HCT116 (cell line): Measurements from ENCODE around the gene EEPD1. TPM values are rescaled to one million over a fixed set of nuclear protein-coding genes. Genes with fewer than 3 reads are reported as not detected.

Source experiments
- ATAC-seq: fragments of 200-7000 bp; cut with Tn5 transposase; 2 replicates; pipeline ENCODE4 v1.9.1; 2020; ENCODE audit warnings: mild to moderate bottlenecking, moderate library complexity
- BruUV-seq: library from RNA; stranded (reverse); fragments of 400-500 nt; replicated peaks from 2 replicates; lab custom pipeline; 2021; lab: Mats Ljungman, UMichigan
- CTCF ChIA-PET: fragments of 300-600 bp; sonication (Branson Sonifier 250); formaldehyde crosslinking; loops from one replicate; lab custom pipeline; 2021; ENCODE audit warnings: antibody characterized with exemption; lab: Charles Lee
- POLR2A ChIA-PET: fragments of 300-600, 350-600 bp; sonication (Branson Sonifier 250); formaldehyde crosslinking; loops from one replicate; lab custom pipeline; 2021; ENCODE audit warnings: antibody characterized with exemption; lab: Charles Lee
- RAD21 ChIA-PET, 2 experiments: fragments of 300-600 bp; sonication (Branson Sonifier 250); formaldehyde crosslinking; loops; one replicate each; lab custom pipeline; 2023; ENCODE audit warnings: low total read pairs in 2 of 2; ENCODE audit not compliant: uncharacterized antibody in 2 of 2, unreplicated experiment in 2 of 2, low non-redundant PET in 1 of 2; lab: Charles Lee
- DNase-seq: peaks from one replicate; pipeline ENCODE4 v3.0.0-alpha.2; 2010; ENCODE audit warnings: low read depth, low spot score
- H2AFZ ChIP-seq: fragments of 200-600 bp; shearing (Covaris generic), sonication (generic); 2 replicates; pipeline ENCODE4 v1.6.1; 2017; ENCODE audit warnings: low read depth, mixed run types, mixed read lengths, antibody characterized with exemption, low read length; ENCODE audit not compliant: poor library complexity, severe bottlenecking
- H3K27ac ChIP-seq: 2 replicates; pipeline ENCODE4 v1.5.1; 2012; ENCODE audit warnings: low read depth, low read length
- H3K27me3 ChIP-seq: fragments of 200-600 bp; sonication (generic); 2 replicates; pipeline ENCODE4 v1.6.1; 2016; ENCODE audit warnings: mixed run types, low read length, mixed read lengths; ENCODE audit not compliant: insufficient read depth
- H3K36me3 ChIP-seq, 2 experiments: fragments of 200-500 bp in 1 of 2; fragments of 200-600 bp in 1 of 2; sonication (Bioruptor generic) in 1 of 2; sonication (generic) in 1 of 2; 2 replicates each; pipeline versions ENCODE4 v1.5.1 to v1.6.1; 2014 to 2016; ENCODE audit warnings: low read length in 2 of 2, inconsistent platforms in 1 of 2, mixed read lengths in 1 of 2, mixed run types in 1 of 2; ENCODE audit not compliant: insufficient read depth in 2 of 2, control insufficient read depth in 1 of 2
- H3K4me1 ChIP-seq, 2 experiments: fragments of 200-600 bp in 1 of 2; sonication (generic) in 1 of 2; 2 replicates each; pipeline versions ENCODE4 v1.5.1 to v1.6.1; 2012 to 2017; ENCODE audit warnings: low read length in 2 of 2, inconsistent platforms in 1 of 2, mild to moderate bottlenecking in 1 of 2, mixed read lengths in 1 of 2, mixed run types in 1 of 2, moderate library complexity in 1 of 2; ENCODE audit not compliant: insufficient read depth in 2 of 2, control insufficient read depth in 1 of 2
- H3K4me2 ChIP-seq: fragments of 200-600 bp; sonication (generic); 2 replicates; pipeline ENCODE4 v1.6.1; 2017; ENCODE audit warnings: mixed run types, low read length, mixed read lengths
- H3K4me3 ChIP-seq, 2 experiments: fragments of 200-600 bp in 1 of 2; sonication (generic) in 1 of 2; replicated peaks in 1 of 2; 2 replicates each; pipeline ENCODE4 v1.5.1; 2011 to 2016; ENCODE audit warnings: low read length in 2 of 2, control low read depth in 1 of 2, low read depth in 1 of 2, mild to moderate bottlenecking in 1 of 2, mixed read lengths in 1 of 2, mixed run types in 1 of 2
- H3K79me2 ChIP-seq: fragments of 200-600 bp; sonication (generic); 2 replicates; pipeline ENCODE4 v1.6.1; 2017; ENCODE audit warnings: mild to moderate bottlenecking, mixed run types, low read length, moderate library complexity, mixed read lengths; ENCODE audit not compliant: insufficient read depth
- H3K9ac ChIP-seq: fragments of 200-600 bp; sonication (generic); 2 replicates; pipeline ENCODE4 v1.6.1; 2016; ENCODE audit warnings: low read length, mixed read lengths
- H3K9me2 ChIP-seq: fragments of 200-600 bp; sonication (generic), shearing (Covaris generic); 2 replicates; pipeline ENCODE4 v1.6.1; 2017; ENCODE audit warnings: mixed run types, mild to moderate bottlenecking, moderate library complexity; ENCODE audit not compliant: insufficient read depth
- H3K9me3 ChIP-seq, 2 experiments: fragments of 200-500 bp in 1 of 2; fragments of 200-600 bp in 1 of 2; sonication (Bioruptor generic) in 1 of 2; sonication (generic) in 1 of 2; 2 replicates each; pipeline ENCODE4 v1.6.1; 2014 to 2017; ENCODE audit warnings: low read length in 2 of 2, mixed read lengths in 2 of 2, inconsistent platforms in 1 of 2, low read depth in 1 of 2, mild to moderate bottlenecking in 1 of 2, mixed run types in 1 of 2, moderate library complexity in 1 of 2; ENCODE audit not compliant: control insufficient read depth in 1 of 2, insufficient read depth in 1 of 2
- H4K20me1 ChIP-seq: fragments of 200-600 bp; sonication (generic), shearing (Covaris generic); 2 replicates; pipeline ENCODE4 v1.6.1; 2017; ENCODE audit warnings: mixed run types, mild to moderate bottlenecking, moderate library complexity; ENCODE audit not compliant: insufficient read depth
- EGR1 ChIP-seq: IDR thresholded peaks from 2 replicates; pipeline ENCODE4 v1.6.1; 2012; ENCODE audit warnings: low read depth
- EZH2 ChIP-seq: fragments of 200-600 bp; sonication (generic); IDR thresholded peaks from 2 replicates; pipeline ENCODE4 v1.6.1; 2017; ENCODE audit warnings: antibody characterized with exemption, mixed run types
- EZH2phosphoT487 ChIP-seq: fragments of 200-600 bp; IDR thresholded peaks from 2 replicates; pipeline ENCODE4 v1.6.1; 2018; ENCODE audit warnings: antibody characterized with exemption, borderline replicate concordance
- FOSL1 ChIP-seq: IDR thresholded peaks from 2 replicates; pipeline ENCODE4 v1.6.1; 2012; ENCODE audit warnings: low read depth
- POLR2A ChIP-seq: IDR thresholded peaks from 2 replicates; pipeline ENCODE4 v1.7.0; 2011; ENCODE audit warnings: borderline replicate concordance; ENCODE audit not compliant: insufficient read depth, insufficient read length; ENCODE audit errors: extremely low read depth
- POLR2AphosphoS5 ChIP-seq: IDR thresholded peaks from 2 replicates; pipeline ENCODE4 v1.6.1; 2011; ENCODE audit warnings: mild to moderate bottlenecking, low read depth, low read length, moderate library complexity
- RAD21 ChIP-seq: IDR thresholded peaks from 2 replicates; pipeline ENCODE4 v1.6.1; 2012; ENCODE audit warnings: low read depth, mild to moderate bottlenecking
- SIN3A ChIP-seq: IDR thresholded peaks from 2 replicates; pipeline ENCODE4 v1.6.1; 2012; ENCODE audit warnings: low read depth
- SP1 ChIP-seq: IDR thresholded peaks from 2 replicates; pipeline ENCODE4 v1.6.1; 2012; ENCODE audit warnings: low read depth
- SRF ChIP-seq: IDR thresholded peaks from 2 replicates; pipeline ENCODE4 v1.6.1; 2012; ENCODE audit warnings: low read depth
- TCF7L2 ChIP-seq: IDR thresholded peaks from 2 replicates; pipeline ENCODE4 v1.7.0; 2011; ENCODE audit warnings: borderline replicate concordance, inconsistent platforms; ENCODE audit not compliant: insufficient read depth, insufficient read length; ENCODE audit errors: extremely low read depth
- YY1 ChIP-seq: IDR thresholded peaks from 2 replicates; pipeline ENCODE4 v1.6.1; 2011; ENCODE audit warnings: low read length, low read depth, moderate library complexity, mild to moderate bottlenecking; ENCODE audit not compliant: insufficient replicate concordance; ENCODE audit errors: extremely low read depth
- ZFX ChIP-seq: fragments of 450-650 bp; IDR thresholded peaks from 2 replicates; pipeline ENCODE4 v1.6.1; 2017
- ZNF274 ChIP-seq: fragments of 200-500 bp; sonication (Bioruptor generic); IDR thresholded peaks from 2 replicates; pipeline ENCODE4 v1.6.1; 2014; ENCODE audit warnings: mild to moderate bottlenecking, low read depth, low read length, inconsistent platforms
- intact Hi-C: fragments of 100-400 bp; cut with micrococcal nuclease; formaldehyde crosslinking; loops from 2 replicates; pipeline ENCODE4 v1.10.0; 2022
- total RNA-seq: library from RNA; stranded (reverse); gene quantifications from one replicate; pipeline ENCODE4 v1.2.1, GENCODE V29; 2021; ENCODE audit not compliant: unreplicated experiment
- TF ChIP-seq, protein P1 (sequence below): IDR thresholded peaks from 2 replicates; pipeline ENCODE4 v1.6.1; 2012; ENCODE audit warnings: low read depth
- TF ChIP-seq, protein P2 (sequence below): IDR thresholded peaks from 2 replicates; pipeline ENCODE4 v1.6.1; 2011; ENCODE audit warnings: mild to moderate bottlenecking, low read length, moderate library complexity; ENCODE audit not compliant: insufficient replicate concordance; ENCODE audit errors: extremely low read depth
- TF ChIP-seq, protein P3 (sequence below): IDR thresholded peaks from 2 replicates; pipeline ENCODE4 v1.6.1; 2012
- TF ChIP-seq, protein P4 (sequence below): IDR thresholded peaks from 2 replicates; pipeline ENCODE4 v1.6.1; 2012

EEPD1 gene
- total RNA-seq, 1 experiment from 2014 or later: 4.2 TPM

DNA sequence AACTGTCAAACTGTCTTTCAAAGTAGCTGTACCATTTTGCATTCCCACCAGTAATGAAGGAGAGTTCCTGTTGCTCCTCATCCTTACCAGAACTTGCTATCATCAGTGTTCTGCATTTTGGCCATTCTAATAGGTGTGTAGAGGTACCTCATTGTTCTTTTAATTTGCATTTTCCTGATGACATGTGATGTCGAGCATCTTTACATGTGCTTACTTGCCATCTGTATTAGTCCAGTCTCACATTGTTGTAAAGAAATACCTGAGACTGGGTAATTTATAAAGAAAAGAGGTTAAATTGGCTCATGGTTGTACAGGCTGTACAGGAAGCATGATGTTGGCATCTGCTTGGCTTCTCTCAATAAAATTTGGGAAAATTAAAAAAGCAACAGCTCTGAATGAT is 38.7 kb upstream of the EEPD1 start:
- no TSS peak for BruUV-seq
- H3K9ac ChIP-seq: no peak overlapping the region
- ATAC-seq: no peak
- H4K20me1 ChIP-seq: no peaks in the 10 kb centered on the region
- TF ChIP-seq RAD21: no peak
- TF ChIP-seq, protein P1, sequence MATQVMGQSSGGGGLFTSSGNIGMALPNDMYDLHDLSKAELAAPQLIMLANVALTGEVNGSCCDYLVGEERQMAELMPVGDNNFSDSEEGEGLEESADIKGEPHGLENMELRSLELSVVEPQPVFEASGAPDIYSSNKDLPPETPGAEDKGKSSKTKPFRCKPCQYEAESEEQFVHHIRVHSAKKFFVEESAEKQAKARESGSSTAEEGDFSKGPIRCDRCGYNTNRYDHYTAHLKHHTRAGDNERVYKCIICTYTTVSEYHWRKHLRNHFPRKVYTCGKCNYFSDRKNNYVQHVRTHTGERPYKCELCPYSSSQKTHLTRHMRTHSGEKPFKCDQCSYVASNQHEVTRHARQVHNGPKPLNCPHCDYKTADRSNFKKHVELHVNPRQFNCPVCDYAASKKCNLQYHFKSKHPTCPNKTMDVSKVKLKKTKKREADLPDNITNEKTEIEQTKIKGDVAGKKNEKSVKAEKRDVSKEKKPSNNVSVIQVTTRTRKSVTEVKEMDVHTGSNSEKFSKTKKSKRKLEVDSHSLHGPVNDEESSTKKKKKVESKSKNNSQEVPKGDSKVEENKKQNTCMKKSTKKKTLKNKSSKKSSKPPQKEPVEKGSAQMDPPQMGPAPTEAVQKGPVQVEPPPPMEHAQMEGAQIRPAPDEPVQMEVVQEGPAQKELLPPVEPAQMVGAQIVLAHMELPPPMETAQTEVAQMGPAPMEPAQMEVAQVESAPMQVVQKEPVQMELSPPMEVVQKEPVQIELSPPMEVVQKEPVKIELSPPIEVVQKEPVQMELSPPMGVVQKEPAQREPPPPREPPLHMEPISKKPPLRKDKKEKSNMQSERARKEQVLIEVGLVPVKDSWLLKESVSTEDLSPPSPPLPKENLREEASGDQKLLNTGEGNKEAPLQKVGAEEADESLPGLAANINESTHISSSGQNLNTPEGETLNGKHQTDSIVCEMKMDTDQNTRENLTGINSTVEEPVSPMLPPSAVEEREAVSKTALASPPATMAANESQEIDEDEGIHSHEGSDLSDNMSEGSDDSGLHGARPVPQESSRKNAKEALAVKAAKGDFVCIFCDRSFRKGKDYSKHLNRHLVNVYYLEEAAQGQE: no peak
- TF ChIP-seq, protein P2, sequence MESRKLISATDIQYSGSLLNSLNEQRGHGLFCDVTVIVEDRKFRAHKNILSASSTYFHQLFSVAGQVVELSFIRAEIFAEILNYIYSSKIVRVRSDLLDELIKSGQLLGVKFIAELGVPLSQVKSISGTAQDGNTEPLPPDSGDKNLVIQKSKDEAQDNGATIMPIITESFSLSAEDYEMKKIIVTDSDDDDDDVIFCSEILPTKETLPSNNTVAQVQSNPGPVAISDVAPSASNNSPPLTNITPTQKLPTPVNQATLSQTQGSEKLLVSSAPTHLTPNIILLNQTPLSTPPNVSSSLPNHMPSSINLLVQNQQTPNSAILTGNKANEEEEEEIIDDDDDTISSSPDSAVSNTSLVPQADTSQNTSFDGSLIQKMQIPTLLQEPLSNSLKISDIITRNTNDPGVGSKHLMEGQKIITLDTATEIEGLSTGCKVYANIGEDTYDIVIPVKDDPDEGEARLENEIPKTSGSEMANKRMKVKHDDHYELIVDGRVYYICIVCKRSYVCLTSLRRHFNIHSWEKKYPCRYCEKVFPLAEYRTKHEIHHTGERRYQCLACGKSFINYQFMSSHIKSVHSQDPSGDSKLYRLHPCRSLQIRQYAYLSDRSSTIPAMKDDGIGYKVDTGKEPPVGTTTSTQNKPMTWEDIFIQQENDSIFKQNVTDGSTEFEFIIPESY: no peak
- TF ChIP-seq, protein P3, sequence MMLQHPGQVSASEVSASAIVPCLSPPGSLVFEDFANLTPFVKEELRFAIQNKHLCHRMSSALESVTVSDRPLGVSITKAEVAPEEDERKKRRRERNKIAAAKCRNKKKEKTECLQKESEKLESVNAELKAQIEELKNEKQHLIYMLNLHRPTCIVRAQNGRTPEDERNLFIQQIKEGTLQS: no peak
- no peak for TF ChIP-seq ZFX
- TF ChIP-seq POLR2AphosphoS5: no peak
- TF ChIP-seq ZNF274: no peak
- TF ChIP-seq, protein P4, sequence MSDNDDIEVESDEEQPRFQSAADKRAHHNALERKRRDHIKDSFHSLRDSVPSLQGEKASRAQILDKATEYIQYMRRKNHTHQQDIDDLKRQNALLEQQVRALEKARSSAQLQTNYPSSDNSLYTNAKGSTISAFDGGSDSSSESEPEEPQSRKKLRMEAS: no peak
- TF ChIP-seq EZH2: no peak
- no peak for TF ChIP-seq YY1
- TF ChIP-seq EGR1: no peak
- TF ChIP-seq SRF: no peak
- TF ChIP-seq EZH2phosphoT487: no peak
- TF ChIP-seq SIN3A: no peak
- TF ChIP-seq TCF7L2: no peak
- TF ChIP-seq FOSL1: no peak
- no peak for TF ChIP-seq SP1
- no peak for TF ChIP-seq POLR2A
- TF ChIP-seq, all 23 proteins: peak for 0
- H3K9me3 ChIP-seq: no peaks in the 10 kb centered on the region
- ChIA-PET CTCF (no interaction called here), POLR2A (no interaction called here), RAD21 (no interaction called here)
- peaks cover 27 to 43% of the 10 kb centered on the region in 2 experiments for H3K4me1 ChIP-seq
- DNase-seq: no peak
- H3K27me3 ChIP-seq: no peaks in the 10 kb centered on the region
- no peaks in the 10 kb centered on the region for H3K36me3 ChIP-seq
- no peak overlapping the region for H2AFZ ChIP-seq
- no peaks in the 10 kb centered on the region for H3K9me2 ChIP-seq
- no peak overlapping the region for H3K4me2 ChIP-seq
- H3K4me3 ChIP-seq: no peak overlapping the region
- intact Hi-C loops: no loop called here
- no peak overlapping the region for H3K27ac ChIP-seq
- H3K79me2 ChIP-seq: no peaks in the 10 kb centered on the region
